MM.1S (cell line): ENCODE measurements around the gene TRMT10B.

ENCODE experiments used
- DNase-seq: peaks from one replicate; pipeline ENCODE4 v3.0.0-alpha.2; 2015
- H2AFZ ChIP-seq: fragments of 300-600 bp; sonication (generic); 2 replicates; pipeline ENCODE4 v1.6.0; 2016; ENCODE audit warnings: antibody characterized with exemption, low read length
- H3F3A ChIP-seq: fragments of 300-600 bp; sonication (generic); 2 replicates; pipeline ENCODE4 v1.6.1; 2016; ENCODE audit warnings: mild to moderate bottlenecking, antibody characterized with exemption, low read length, moderate library complexity, mixed read lengths; ENCODE audit not compliant: insufficient read depth
- H3K27ac ChIP-seq: fragments of 300-600 bp; sonication (generic); 2 replicates; pipeline ENCODE4 v1.5.1; 2016; ENCODE audit warnings: mild to moderate bottlenecking, low read length
- H3K27me3 ChIP-seq: fragments of 300-600 bp; sonication (generic); replicated peaks from 2 replicates; pipeline ENCODE4 v1.6.0; 2016; ENCODE audit warnings: low read length; ENCODE audit not compliant: insufficient read depth
- H3K36me3 ChIP-seq: fragments of 300-600 bp; sonication (generic); replicated peaks from 2 replicates; pipeline ENCODE4 v1.6.1; 2016; ENCODE audit warnings: mild to moderate bottlenecking, low read length, mixed read lengths; ENCODE audit not compliant: insufficient read depth
- H3K4me1 ChIP-seq: fragments of 300-600 bp; sonication (generic); 2 replicates; pipeline ENCODE4 v1.6.1; 2016; ENCODE audit warnings: low read length, mixed read lengths
- H3K4me2 ChIP-seq: fragments of 300-600 bp; sonication (generic); 2 replicates; pipeline ENCODE4 v1.6.0; 2016; ENCODE audit warnings: low read depth, low read length
- H3K4me3 ChIP-seq: fragments of 300-600 bp; sonication (generic); 2 replicates; pipeline ENCODE4 v1.5.1; 2016; ENCODE audit warnings: low read length, mixed read lengths
- H3K79me2 ChIP-seq: fragments of 300-600 bp; sonication (generic); 2 replicates; pipeline ENCODE4 v1.6.1; 2016; ENCODE audit warnings: mixed run types, low read length, mixed read lengths
- H3K9ac ChIP-seq: fragments of 300-600 bp; sonication (generic); 2 replicates; pipeline ENCODE4 v1.6.1; 2016; ENCODE audit warnings: low read length, mixed read lengths
- H3K9me2 ChIP-seq: fragments of 300-600 bp; sonication (generic); replicated peaks from 2 replicates; pipeline ENCODE4 v1.6.1; 2016; ENCODE audit warnings: mild to moderate bottlenecking, low read length, mixed read lengths; ENCODE audit not compliant: insufficient read depth
- H3K9me3 ChIP-seq: fragments of 300-600 bp; sonication (generic); replicated peaks from 2 replicates; pipeline ENCODE4 v1.6.1; 2016; ENCODE audit warnings: mild to moderate bottlenecking, low read length, mixed read lengths; ENCODE audit not compliant: insufficient read depth
- H4K20me1 ChIP-seq: fragments of 300-600 bp; sonication (generic); 2 replicates; pipeline ENCODE4 v1.6.1; 2016; ENCODE audit warnings: mild to moderate bottlenecking, low read length, moderate library complexity, mixed read lengths; ENCODE audit not compliant: insufficient read depth
- CTCF ChIP-seq: fragments of 300-600 bp; sonication (generic); IDR thresholded peaks from 2 replicates; pipeline ENCODE4 v1.5.1; 2016; ENCODE audit warnings: antibody characterized with exemption, low read length, mixed read lengths
- EZH2 ChIP-seq: fragments of 300-600 bp; sonication (generic); optimal IDR thresholded peaks from 2 replicates; pipeline ENCODE3; 2017; ENCODE audit warnings: low read depth, mild to moderate bottlenecking, antibody characterized with exemption, low read length, mixed read lengths
- EZH2phosphoT487 ChIP-seq: fragments of 300-600 bp; sonication (generic); IDR thresholded peaks from 2 replicates; pipeline ENCODE4 v1.6.1; 2018; ENCODE audit warnings: antibody characterized with exemption, low read length

Gene TRMT10B

DNA sequence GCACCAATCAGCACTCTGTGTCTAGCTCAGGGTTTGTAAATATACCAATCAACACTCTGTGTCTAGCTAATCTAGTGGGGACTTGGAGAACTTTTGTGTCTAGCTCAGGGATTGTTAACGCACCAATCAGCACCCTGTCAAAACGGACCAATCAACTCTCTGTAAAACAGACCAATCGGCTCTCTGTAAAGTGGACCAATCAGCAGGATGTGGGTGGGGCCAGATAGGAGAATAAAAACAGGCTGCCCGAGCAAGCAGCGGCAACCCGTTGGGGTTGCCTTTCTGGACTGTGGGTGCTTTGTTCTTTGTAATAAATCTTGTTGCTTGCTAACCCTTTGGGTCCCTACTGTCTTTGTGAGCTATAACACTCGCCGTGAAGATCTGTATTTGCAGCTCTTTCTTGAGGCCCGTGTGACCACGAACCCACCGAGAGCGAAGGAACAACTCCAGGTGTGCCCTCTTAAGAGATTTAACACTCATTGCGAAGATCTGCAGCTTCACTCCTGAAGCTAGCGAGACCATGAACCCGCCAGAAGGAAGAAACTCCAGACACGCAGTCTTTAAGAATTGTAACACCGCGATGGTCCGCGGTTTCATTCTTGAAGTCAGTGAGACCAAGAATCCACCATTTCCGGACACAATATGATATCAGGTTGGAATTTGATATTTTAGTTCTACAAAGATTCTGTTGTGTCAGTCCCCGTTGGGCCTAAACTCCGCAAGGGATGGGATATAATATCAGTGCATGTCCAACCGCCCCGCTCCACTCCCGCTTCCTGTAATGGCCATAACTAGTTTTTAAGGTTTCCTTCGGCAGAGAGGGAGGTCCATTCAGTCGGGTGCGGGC lies 740 bp upstream of the TRMT10B start:
- no peaks in the 10 kb centered on the region for H3F3A ChIP-seq
- H3K4me3 ChIP-seq, result peak overlapping the region; percentile 97
- TF ChIP-seq CTCF, result no peak
- TF ChIP-seq EZH2, result no peak
- TF ChIP-seq EZH2phosphoT487, result no peak
- H3K4me2 ChIP-seq, result peak overlapping the region; percentile 68
- H4K20me1 ChIP-seq, result no peaks in the 10 kb centered on the region
- DNase-seq, result no peak
- no peaks in the 10 kb centered on the region for H3K9me3 ChIP-seq
- H3K36me3 ChIP-seq, result no peaks in the 10 kb centered on the region
- H3K79me2 ChIP-seq, result peaks cover 9% of the 10 kb centered on the region
- H3K9ac ChIP-seq, result peak overlapping the region; percentile 71; the same call in 1 of the 2 replicates
- H3K4me1 ChIP-seq, result peaks cover 9% of the 10 kb centered on the region; the same call in 1 of the 2 replicates
- H2AFZ ChIP-seq, result peak overlapping the region; percentile 95
- no peaks in the 10 kb centered on the region for H3K9me2 ChIP-seq
- H3K27ac ChIP-seq, result no peak overlapping the region
- no peaks in the 10 kb centered on the region for H3K27me3 ChIP-seq

DNA sequence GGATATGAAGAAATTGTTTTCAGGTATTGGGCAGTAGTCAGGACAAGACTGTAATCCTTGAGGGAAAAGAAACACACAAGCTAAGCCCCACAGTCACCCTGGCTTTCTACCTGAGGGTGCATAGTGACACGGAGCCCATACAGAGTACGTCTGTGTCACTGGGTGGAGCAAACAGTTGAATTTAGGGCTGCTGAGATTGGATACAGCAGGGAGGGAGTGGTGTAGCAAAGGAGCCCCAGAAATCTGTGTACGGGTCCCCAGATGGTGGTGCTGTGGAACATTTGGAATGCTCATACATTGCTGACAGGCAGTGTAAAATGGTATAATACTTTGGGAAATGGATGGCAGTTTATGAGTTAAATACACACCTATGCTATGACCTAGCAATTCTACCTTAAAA lies 5.1 kb downstream of the TRMT10B start:
- no peak overlapping the region for H3K9ac ChIP-seq
- TF ChIP-seq EZH2phosphoT487 (no peak), CTCF (no peak), EZH2 (no peak)
- no peaks in the 10 kb centered on the region for H3K9me3 ChIP-seq

GRCh38 chr9:37760416-37761161 lies 7.0 kb downstream of the TRMT10B start:
- TF ChIP-seq EZH2phosphoT487, result no peak
- no peak for TF ChIP-seq EZH2
- no peak for TF ChIP-seq CTCF
- H3K27ac ChIP-seq, result no peak overlapping the region
- no peaks in the 10 kb centered on the region for H3K27me3 ChIP-seq
- no peaks in the 10 kb centered on the region for H3K36me3 ChIP-seq
- H3K9me2 ChIP-seq, result no peaks in the 10 kb centered on the region
- no peaks in the 10 kb centered on the region for H4K20me1 ChIP-seq
- no peaks in the 10 kb centered on the region for H3K4me1 ChIP-seq
- no peak overlapping the region for H2AFZ ChIP-seq
- no peak overlapping the region for H3K9ac ChIP-seq
- H3K4me3 ChIP-seq, result no peak overlapping the region
- H3F3A ChIP-seq, result no peaks in the 10 kb centered on the region
- no peaks in the 10 kb centered on the region for H3K79me2 ChIP-seq
- no peak for DNase-seq
- H3K9me3 ChIP-seq, result no peaks in the 10 kb centered on the region
- H3K4me2 ChIP-seq, result no peak overlapping the region

More for the DNA sequence above, 5.1 kb downstream of the TRMT10B start:
- H3K27me3 ChIP-seq, result no peaks in the 10 kb centered on the region
- H4K20me1 ChIP-seq, result no peaks in the 10 kb centered on the region
- H3F3A ChIP-seq, result no peaks in the 10 kb centered on the region
- H3K4me1 ChIP-seq, result peaks cover 5% of the 10 kb centered on the region; the same call in 1 of the 2 replicates
- H3K9me2 ChIP-seq, result no peaks in the 10 kb centered on the region
- H2AFZ ChIP-seq, result no peak overlapping the region
- H3K4me2 ChIP-seq, result no peak overlapping the region
- H3K79me2 ChIP-seq, result peaks cover 9% of the 10 kb centered on the region
- no peaks in the 10 kb centered on the region for H3K36me3 ChIP-seq
- H3K27ac ChIP-seq, result no peak overlapping the region
- DNase-seq, result no peak
- no peak overlapping the region for H3K4me3 ChIP-seq
